C4-2B (cell line): ENCODE data around the gene NEK8.

Experiments
- H3K27ac ChIP-seq: fragments of 450-650 bp; 2 replicates; pipeline ENCODE4 v1.5.1; 2017
- ZFX ChIP-seq: fragments of 450-650 bp; IDR thresholded peaks from 2 replicates; pipeline ENCODE4 v1.6.1; 2017
- TF ChIP-seq, protein P1 (sequence below): fragments of 450-650 bp; conservative IDR thresholded peaks from 2 replicates; pipeline ENCODE4 v1.5.1; 2017; ENCODE audit warnings: mild to moderate bottlenecking

NEK8 gene

GRCh38 chr17:28744972-28745785, 16.6 kb downstream of the NEK8 start:
- TF ChIP-seq ZFX: peak; percentile 42; the same call in 1 of the 2 replicates
- TF ChIP-seq, protein P1, sequence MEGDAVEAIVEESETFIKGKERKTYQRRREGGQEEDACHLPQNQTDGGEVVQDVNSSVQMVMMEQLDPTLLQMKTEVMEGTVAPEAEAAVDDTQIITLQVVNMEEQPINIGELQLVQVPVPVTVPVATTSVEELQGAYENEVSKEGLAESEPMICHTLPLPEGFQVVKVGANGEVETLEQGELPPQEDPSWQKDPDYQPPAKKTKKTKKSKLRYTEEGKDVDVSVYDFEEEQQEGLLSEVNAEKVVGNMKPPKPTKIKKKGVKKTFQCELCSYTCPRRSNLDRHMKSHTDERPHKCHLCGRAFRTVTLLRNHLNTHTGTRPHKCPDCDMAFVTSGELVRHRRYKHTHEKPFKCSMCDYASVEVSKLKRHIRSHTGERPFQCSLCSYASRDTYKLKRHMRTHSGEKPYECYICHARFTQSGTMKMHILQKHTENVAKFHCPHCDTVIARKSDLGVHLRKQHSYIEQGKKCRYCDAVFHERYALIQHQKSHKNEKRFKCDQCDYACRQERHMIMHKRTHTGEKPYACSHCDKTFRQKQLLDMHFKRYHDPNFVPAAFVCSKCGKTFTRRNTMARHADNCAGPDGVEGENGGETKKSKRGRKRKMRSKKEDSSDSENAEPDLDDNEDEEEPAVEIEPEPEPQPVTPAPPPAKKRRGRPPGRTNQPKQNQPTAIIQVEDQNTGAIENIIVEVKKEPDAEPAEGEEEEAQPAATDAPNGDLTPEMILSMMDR: no peak
- H3K27ac ChIP-seq: peak overlapping the region; percentile 96

- no peak for TF ChIP-seq ZFX
- TF ChIP-seq, protein P1: no peak
- peak overlapping the region; percentile 96 for H3K27ac ChIP-seq
Measured at GRCh38 chr17:28745786-28746411, 17.3 kb downstream of the NEK8 start.

DNA sequence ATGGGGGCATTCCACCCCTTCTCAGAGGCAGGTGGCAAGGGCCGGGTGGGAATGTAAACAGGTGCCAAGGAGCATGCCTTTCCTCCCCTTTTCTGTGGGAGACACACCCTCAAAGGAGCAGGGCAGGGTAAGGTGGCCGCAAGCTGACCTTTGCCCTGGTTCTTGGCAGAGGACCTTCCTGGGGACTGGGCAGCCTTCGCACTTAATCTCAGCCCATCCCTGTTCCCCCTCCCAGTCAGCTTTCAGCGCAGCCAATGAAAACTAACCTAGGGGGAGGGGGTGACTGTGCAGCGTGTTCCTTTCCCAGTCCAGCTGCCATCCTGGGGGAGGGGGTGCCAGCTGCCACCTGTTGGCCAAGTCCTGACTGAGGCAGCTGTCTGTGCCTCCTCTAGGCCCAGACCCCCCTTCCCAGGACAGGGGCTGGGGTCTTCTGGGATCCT, 18.0 kb downstream of the NEK8 start:
- H3K27ac ChIP-seq: peak overlapping the region; percentile 96
- TF ChIP-seq, protein P1: no peak
- no peak for TF ChIP-seq ZFX

DNA sequence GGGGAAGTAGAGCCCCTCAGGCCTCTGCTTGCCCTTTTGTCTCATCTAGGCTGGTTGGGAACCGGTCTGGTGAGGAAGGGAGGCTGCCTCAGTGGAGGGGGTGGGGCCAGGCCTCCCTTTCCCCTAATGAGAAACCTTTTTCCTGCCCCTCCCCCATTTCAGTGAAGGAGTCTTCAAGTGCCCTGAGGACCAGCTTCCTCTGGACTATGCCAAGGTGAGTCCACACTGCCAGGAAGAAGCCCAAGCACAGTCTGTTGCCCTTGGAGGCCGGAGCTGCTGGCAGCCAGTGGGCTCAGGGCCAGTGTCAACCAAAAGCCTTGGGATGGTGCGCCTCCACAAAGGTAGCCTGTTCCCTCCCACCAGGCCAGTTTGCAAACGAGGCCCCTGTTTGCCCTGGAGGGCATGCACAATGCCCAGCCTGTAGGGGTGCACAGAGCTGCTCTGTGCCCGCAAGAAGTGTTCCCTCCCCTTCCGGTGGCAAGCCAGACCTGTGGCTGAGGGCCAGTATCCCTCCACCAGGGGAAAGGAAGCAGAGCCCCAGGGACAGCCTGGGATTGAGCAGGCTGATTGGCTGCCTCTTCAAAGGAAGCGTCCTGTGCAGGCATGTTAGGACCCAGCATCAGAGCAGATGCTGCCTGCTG, 18.6 kb downstream of the NEK8 start:
- peak overlapping the region; percentile 96 for H3K27ac ChIP-seq
- TF ChIP-seq, protein P1: no peak
- no peak for TF ChIP-seq ZFX

- H3K27ac ChIP-seq: peak overlapping the region; percentile 96
- TF ChIP-seq, protein P1: no peak
- no peak for TF ChIP-seq ZFX
Measured at GRCh38 chr17:28747801-28748750, 19.5 kb downstream of the NEK8 start.

DNA sequence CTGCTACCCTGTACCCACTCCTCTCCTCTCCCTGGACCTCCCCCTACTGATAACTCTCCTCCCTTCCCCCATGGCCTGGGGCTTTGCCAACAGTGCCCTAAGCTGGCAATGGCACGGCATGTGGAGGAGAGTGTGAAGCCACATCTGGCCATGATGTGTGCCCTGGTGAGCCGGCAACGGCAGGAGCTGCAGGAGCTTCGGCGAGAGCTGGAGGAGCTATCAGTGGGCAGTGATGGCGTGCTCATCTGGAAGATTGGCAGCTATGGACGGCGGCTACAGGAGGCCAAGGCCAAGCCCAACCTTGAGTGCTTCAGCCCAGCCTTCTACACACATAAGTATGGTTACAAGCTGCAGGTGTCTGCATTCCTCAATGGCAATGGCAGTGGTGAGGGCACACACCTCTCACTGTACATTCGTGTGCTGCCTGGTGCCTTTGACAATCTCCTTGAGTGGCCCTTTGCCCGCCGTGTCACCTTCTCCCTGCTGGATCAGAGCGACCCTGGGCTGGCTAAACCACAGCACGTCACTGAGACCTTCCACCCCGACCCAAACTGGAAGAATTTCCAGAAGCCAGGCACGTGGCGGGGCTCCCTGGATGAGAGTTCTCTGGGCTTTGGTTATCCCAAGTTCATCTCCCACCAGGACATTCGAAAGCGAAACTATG, 20.4 kb downstream of the NEK8 start:
- peak overlapping the region; percentile 96 for H3K27ac ChIP-seq
- TF ChIP-seq, protein P1: no peak
- no peak for TF ChIP-seq ZFX
